HG02798 (cell line): ENCODE data around the gene LITAF.

ENCODE experiments used
- ATAC-seq: cut with Tn5 transposase; IDR thresholded peaks from one replicate; pipeline ENCODE4 v1.9.1; 2021; ENCODE audit warnings: mild to moderate bottlenecking; ENCODE audit not compliant: unreplicated experiment, poor library complexity

LITAF gene

DNA sequence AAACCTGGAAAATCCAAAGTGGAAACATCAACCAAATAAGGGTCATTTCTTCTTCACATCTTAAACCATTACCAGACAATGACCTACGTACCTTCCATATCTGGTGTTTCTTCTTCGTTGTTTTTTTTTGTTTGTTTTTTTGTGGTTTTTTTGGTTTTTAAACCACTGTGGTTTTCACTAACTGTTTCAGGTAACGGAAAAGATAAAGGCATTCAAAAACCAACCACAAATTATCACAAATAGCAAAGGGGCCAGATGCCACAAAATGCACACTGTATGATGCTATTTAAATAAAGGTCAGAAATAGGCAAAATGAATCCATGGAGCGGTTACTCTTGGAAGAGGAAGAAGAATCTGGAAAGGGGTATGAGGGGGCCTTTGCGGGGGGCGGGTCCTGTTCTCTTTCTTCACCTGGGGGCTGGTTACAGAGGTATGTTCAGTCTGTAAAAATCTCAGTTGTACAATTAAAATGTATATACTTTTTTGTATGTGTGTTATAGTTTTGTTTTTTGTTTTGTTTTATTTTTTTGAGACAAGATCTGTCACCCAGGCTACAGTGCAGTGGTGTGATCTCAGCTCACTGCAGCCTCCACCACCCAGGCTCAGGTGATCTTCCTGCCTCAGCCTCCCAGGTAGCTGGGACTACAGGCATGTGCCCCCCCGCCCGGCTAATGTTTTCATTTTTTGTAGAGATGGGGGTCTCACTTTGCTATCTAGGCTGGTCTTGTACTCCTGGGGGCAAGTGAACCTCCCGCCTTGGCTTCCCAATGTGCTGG is 29.6 kb downstream of the LITAF start:
- ATAC-seq, result no peak

DNA sequence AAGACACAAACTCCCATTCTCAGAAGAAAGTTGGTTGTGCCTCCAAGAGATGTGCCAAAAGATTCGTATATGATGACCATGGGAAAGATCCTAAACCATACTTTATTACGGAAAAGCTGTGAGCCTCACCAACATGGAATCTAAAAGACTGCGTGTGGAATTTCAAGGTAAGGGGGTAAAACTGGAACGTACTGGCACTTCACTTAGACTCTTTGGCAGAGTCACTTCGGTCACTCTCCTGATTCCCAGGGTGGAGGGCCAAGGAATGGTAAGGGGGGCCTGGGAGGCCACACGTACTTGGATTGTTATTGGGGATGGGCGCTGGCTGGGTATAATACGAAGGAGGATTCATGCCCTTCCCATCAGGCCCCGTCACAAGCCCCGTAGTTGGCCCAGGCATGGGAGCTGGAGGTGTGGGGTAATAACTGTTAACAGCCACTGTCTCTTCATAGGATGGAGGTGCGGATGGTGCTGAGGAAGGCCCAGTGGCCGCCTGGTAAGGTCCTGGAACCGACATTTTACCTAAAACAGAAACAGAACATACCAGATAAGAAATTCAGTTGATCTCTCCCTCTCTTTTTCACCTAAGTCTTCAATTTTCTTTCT is 30.4 kb downstream of the LITAF start:
- no peak for ATAC-seq

DNA sequence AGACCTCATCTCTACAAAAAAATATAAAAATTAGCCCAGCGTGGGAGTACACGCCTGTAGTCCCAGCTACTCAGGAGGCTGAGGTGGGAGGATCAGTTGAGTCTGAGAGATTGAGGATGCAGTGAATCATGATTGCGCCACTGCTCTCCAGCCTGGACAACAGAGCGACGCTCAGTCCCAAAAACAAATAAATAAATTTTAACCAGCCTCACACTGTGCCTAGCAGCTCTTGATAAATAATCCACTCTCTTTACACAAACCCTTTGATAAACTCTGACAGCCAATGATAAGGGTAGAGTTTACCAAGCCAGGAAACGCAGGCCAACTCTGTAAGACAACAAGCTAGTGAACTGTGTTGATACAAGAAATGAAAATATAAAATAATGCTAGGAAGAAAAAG is 32.7 kb downstream of the LITAF start:
- ATAC-seq, result no peak

DNA sequence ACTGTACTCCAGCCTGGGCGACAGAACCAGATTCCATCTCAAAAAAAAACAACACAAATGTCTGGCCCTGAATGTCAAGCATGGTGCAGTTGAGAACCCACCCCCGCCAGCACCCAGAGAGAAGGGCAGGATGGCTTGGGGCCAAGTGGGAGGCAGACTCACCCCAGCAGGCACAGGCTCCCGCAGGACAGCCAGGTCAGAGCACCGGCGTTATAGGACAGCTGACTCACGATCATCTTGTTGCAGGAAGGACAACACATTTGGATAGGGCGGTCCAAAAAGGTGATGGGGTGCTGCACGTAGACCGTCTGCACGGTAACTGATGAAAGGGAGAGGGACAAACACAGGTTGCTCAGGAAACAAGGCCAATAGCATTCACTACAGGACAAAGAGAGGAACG is 33.3 kb downstream of the LITAF start:
- no peak for ATAC-seq

DNA sequence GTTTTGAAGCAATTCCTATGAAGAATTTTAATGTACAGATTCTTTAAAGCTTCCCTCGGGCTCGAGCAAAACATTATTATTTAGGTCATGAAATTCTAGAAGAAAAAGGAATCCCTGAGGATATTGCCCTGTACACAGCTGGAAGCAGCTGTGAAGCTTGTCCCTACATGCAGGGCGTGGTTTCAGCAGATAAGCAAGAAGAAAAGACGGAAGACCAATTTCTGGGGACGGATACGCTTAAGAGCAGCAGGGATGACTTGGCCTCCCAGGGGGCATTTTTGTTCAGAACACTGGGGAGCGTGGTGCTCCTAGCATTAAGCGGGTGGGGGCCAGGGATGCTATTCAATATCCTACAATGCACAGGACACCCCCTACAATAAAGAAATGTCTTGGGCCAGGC is 34.3 kb downstream of the LITAF start:
- ATAC-seq, result no peak

DNA sequence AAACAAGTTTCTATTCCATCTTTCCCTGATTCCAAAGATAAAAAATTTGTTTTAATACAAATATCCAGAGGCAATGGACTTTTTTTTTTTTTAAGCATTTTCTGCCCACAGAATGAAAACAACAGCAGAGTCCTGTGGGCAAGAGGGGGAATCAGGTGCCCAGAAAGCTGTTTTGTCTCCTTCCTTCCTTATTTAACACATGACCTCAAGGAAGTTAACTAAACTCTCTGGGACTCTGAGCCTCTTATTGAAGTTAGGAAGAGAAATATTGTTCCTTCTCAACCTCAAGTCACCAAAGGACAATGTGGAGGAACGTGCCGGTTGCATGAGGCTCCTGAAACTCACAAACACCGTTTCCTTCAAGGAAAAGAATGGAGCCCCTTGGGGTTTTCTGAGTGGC is 34.9 kb downstream of the LITAF start:
- no peak for ATAC-seq

DNA sequence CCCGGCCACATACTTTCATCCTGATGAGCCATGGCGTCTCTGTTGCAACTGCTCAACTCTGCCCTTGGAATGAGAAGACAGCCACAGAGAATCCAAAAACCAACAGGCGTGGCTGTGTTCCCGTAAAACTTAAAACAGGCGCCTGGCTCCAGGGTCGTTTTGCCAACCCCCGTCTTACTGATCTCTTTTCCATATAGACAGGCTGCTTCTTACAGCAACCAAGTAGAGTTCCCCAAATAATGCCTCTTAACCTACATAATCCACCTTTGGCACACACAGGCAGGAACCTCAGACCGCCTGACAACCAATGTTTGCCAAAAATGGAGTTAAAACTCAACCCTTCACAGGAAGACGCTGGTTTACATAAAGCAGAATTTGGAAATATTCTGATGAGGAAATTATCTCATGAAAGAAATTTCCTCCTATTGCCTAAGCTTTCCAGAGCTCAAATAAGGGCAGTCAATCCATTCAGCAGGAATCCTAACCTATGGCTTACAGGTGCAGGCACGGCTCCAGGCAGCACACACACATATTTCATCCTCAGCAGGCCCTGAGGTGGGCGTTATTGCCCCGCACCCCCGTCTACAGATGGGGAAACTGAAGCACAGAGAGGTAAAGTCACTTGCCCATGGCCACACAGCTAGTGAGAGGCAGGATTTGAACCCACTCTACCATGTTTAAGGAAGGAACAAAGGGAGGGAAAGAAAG is 35.8 kb downstream of the LITAF start:
- ATAC-seq, result no peak

DNA sequence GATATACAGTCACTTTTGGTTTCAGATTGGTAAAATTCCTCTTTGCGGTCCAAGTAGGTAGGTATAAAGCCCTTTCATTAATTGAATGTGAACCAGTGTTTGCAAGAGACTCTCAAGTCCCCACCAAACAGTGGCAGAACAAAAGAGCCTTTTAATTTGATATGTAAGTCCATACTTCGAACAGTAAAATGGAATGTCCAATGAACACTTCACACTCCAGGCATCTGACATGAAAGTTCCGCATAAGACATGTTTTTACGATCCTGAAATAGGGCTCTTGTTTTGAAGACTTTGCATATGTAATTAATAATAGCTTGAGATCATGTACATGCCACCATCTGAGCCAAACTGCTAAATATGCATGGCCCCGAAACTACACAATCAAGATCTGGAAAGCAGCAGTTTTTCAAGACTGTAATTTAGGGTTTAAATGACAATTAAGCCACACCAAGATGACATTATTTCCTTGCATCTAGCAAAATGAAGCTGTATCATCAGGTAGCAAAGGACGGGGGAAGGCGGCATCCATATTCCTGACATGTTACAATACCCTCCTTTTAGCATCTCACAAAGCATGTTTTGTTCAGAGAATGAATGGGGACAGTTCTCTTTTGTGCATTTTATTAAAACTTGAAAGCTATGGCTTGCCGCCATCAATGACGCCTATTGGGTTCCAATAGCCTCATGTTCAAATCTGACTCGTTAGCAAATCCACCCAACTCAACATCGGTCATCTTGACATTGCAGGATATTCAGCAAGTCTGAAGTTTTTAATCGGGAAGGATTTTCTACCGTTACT is 39.4 kb downstream of the LITAF start:
- no peak for ATAC-seq

DNA sequence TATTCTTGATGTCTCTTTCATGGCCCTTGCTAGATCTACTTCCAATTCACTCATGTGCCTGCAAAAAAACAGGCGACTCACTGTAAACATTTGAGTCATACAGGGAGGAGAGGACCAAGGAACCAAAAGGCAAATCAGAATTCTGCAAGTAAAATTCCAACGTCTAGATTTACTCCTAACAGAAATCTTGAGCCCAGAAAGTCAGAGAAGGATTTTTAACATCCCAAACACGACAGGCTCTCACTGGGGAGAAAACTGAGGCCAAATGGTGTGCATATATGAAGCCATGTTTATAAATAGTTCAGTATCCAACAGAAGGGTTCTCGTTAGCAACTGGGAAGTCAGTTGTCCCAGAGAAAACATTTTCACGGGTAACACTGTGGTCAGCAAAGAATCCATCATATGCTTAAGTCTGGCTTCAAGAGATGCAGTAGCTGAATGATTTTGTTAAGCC is 40.1 kb downstream of the LITAF start:
- ATAC-seq, result no peak

DNA sequence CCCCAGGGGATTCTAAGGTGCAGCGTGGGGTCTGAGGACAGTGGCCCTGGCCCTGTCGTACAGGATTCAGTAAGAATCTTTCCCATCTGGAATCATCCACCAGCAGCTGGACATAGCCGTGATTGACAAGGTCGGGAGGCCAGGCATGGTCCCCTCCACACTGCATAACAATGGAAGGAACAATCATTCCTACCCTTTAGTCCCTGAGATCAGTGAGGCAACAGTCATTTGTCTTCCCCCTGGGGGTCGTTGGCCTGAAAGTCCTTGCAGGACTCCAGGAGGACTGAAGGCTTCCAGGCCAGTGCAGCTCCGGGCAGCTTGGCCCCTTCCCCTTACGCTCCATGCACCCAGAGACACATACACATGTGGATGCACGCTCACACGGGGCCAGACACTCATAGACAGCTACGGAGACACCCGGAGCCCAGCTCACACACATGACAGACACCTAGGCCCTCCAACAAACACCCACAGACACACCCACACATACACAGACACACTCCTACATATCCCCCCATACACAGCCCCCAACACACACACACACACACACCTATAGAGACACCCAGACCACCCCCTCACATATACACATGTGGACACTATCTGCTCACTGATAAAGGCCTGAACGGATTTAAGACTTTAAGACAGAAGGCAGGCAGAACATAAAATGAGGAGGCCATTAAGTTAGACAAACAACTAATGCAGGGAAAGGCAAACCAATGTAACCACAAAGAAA is 42.9 kb downstream of the LITAF start:
- no peak for ATAC-seq

DNA sequence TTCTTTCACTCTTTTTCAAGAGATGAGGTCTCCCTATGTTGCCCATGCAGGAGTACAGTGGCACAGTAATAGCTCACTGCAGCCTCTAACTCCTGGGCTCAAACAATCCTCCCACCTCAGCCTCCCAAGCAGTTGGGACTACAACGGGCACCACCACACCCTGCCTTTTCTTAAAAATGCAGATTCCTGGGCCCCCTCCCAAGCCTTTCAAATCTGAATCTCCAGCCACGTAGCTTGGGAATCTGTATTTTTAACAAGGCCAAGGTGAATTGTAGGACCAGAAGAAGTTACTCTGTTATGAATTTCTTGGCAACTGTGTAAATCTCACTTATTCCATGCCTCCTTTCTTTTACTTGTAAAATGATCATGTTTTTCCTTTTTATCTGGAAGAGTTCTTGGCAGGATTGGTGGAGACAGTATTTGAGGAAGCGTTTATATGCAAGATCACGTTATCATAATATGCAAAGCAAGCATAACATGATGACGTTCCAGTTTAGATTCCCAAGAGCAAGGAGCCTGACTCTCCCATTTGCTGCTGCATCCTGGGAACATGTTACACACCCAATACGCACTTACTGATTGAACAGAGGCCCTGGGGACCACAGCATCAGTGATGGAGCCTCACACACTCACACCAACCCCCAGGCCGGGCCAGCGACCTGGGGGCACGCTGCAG is 44.5 kb downstream of the LITAF start:
- no peak for ATAC-seq

DNA sequence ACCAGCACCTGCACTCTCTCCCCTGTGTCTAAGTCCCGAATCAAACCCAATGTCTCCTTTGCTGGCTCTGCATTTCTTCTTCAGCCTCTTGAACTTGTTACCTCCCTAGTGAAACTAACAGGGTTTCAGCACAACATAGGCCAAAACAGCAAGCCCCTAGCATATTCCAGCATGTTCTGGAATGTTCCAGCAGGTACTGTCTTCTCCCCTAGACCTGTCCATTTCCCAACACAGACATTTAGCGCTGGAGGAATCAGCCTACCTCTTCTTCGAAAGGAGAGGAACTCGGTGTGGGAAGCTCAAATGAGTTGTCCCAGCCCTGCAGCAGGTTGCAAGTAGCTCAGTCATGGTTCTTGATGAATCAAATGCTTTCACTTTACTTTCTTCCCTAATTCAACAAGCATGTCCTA is 47.1 kb downstream of the LITAF start:
- no peak for ATAC-seq

DNA sequence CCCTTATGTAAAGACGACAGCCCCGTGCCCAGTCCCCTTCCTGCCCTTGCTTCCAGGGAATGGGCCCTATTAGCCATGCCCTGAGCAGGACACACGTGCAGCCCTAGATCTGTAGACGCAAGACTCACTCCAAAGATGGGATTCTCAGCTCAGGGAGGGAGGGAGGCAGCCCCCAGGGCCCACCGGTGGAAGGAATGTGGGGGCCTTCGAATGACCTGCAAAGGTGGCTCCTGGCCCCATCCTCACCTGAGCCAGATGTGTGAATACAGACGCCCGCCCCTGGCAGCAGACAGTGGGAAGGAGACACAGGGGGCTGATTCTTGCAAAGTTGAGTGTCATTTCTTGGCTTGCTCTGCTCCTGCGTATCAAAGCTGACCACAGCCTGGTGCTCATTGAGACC is 47.8 kb downstream of the LITAF start:
- ATAC-seq, result no peak

DNA sequence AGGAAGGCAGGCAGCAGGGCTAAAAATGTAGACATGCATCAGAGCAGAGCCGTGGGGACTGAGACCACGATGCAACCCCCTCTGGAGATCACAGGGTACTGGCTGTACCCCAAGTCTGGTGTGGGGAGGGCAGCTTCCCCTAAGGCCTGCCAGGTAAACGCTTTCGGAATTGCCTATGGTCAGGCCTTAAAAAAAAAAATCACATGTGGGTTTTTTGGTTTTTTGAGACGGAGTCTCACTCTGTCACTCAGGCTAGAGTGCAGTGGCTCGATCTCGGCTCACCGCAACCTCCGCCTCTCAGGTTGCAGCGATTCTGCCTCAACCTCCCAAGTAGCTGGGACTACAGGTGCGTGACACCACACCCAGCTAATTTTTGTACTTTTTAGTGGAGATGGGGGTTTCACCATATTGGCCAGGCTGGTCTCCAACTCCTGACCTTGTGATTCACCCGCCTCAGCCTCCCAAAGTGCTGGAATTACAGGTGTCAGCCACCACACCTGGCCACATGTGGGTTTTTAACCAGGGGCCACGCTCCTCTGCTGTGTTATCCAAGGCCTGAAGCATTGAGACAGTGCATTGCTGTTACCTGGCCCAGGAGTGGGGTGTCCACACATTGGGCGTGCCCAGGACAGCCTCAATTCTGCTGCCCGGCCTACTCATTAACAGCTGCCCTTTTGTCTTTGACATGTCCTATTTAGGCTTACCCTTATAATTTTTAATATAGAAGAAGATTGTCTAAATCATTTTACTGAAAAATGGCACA is 50.4 kb downstream of the LITAF start:
- no peak for ATAC-seq

DNA sequence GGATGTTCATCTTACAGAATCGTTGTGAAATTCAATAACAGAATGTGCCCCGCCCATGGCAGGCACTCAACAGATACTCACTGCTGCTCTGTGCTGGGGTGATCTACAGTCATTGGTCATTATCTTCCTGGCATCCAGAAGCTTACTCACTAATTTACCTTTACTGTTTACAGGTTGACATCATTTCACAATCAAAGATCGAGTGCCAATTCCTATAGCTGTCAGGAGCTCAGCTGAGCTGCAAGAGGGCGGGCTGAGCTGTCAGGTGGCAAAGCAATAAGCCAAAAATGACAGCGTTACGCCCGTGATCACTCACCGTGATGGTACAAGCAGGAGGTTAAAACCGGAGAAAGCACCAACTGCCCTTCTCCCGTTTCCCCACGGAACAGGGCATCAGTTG is 51.2 kb downstream of the LITAF start:
- no peak for ATAC-seq

DNA sequence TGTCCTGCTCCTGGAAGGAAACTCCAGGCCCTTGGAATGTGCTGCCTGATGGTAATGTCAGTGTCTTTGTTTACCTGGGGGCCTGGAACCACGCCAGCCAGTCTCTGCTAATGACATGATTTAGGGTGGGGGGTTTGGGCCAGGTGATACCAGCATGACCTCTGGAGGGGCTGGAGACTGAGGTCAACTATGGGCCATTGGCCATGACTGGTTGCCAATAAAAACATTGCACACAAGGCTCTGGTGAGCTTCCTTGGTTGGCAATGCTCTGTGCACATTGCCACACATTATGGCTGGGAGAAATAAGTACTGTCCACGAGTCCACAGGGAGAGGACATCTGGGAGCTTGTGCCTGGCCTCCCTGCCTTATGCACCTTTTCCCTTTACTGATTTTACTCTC is 52.5 kb downstream of the LITAF start:
- ATAC-seq, result no peak

DNA sequence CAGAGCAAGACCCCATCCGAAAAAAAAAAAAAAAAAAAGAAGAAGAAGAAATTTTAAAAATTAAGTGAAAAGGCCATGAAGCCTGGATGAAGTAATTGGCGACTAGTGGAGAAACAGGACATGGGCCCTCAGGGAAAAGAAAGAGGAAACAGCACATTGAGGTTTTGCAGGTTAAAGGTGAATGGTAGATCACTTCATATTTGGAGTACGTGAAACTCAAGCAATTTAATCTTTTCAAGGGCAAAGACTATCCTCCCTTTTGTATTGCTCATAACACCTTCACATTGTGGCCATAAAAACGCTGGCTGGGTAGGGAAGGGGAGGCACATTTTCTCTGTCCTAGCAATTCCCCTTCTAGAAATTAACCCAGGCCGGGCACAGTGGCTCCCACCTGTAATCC is 53.1 kb downstream of the LITAF start:
- ATAC-seq, result no peak

DNA sequence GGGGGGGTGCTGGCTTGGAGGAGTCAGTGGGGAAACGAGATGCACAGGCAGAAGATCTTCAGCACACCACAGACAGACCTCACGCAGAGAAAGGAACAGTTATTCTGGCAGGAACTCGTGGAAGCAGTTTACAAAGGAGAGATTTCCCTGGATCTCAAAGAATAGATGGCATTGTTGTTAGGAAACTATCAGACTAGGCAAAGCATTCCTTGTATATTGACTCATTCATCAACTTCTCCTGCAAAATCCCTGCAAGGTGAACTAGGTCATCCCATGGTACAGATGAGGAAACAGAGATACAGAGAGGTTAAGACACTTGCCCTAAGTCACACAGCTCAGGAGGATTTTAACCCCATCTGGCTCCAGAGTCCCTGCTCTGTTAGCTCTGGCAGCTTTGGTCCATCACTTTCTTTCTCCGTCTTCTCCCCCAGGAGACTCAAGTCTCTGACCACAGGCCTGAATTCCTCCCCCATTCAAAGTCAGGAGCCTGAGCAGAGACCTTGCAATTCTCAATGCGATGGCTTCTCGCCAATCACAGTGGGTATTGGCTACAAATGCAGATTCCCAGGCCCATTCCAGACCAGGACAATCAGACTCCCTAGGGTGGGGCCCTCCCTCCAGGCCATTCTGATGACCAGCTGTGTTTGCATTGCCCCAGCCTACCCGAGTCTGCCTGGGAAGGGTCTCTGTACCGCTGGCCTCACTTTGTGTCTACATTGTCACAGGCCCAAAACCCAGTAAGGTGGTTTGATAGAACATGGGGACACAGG is 56.4 kb downstream of the LITAF start:
- no peak for ATAC-seq
